Activated T-cell treated with anti-CD3 and anti-CD28 coated beads, Interleukin-2, amount 50 U/mL, for 24 hours (primary cell): ENCODE results near the gene TMUB2.

Experiments used
- DNase-seq: peaks from one replicate; pipeline ENCODE4 v3.0.0-alpha.2; 2020
- H3K27ac Mint-ChIP-seq: 2 replicates; pipeline ENCODE4 v1.8.0; 2020; ENCODE audit warnings: mild to moderate bottlenecking, mixed read lengths
- H3K27me3 Mint-ChIP-seq: 2 replicates; pipeline ENCODE4 v1.8.0; 2020; ENCODE audit warnings: mixed read lengths
- H3K36me3 Mint-ChIP-seq: 2 replicates; pipeline ENCODE4 v1.8.0; 2020; ENCODE audit warnings: low read depth, mixed read lengths
- H3K4me1 Mint-ChIP-seq: 2 replicates; pipeline ENCODE4 v1.8.0; 2020; ENCODE audit warnings: low read depth, mixed read lengths
- H3K4me3 Mint-ChIP-seq: 2 replicates; pipeline ENCODE4 v1.8.0; 2020; ENCODE audit warnings: mild to moderate bottlenecking, moderate library complexity, mixed read lengths
- H3K9me3 Mint-ChIP-seq: 2 replicates; pipeline ENCODE4 v1.8.0; 2020; ENCODE audit warnings: mixed read lengths

The TMUB2 gene

DNA sequence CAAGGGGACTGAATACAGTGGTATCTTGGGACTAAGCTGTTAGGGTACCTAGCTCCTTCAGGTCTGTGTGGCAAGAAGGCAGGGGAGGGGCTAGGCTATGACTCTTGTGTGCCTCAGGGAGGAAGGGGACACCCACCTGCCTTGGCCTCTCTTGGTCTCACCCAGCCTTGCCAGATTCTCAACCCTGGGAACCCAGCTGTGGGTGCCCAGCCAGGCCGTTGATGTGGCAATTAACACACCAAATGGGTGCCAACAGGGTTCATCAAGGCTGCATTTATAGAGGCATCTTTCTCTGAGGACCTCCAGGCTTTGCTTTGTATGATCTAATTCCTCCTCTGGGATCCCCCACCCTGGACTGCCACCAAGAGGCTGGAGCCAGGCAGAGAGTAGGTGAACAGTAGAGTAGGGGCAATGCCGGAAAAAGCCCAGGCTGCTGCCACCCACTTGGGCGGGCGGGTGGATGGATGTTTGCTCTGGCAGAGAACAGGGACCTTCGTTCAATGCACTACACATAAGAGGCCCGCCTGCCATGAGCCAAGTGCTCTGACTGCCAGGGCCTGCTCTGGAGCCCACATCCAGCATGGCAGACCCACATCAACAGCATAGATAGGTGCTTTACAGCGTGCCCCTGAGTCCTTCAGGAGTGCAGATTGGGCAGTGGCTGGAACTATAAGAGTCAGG, 19.5 kb upstream of the TMUB2 start:
- Mint-ChIP-seq H3K4me1 (peaks cover 8% of the 10 kb centered on the region), H3K36me3 (peaks cover 3% of the 10 kb centered on the region), H3K27me3 (no peaks in the 10 kb centered on the region), H3K9me3 (no peaks in the 10 kb centered on the region), H3K4me3 (no peak overlapping the region), H3K27ac (no peak overlapping the region)
- no peak for DNase-seq

- Mint-ChIP-seq H3K4me1 (peaks cover 8% of the 10 kb centered on the region), H3K9me3 (no peaks in the 10 kb centered on the region), H3K27ac (no peak overlapping the region), H3K4me3 (no peak overlapping the region), H3K27me3 (no peaks in the 10 kb centered on the region), H3K36me3 (peaks cover 2% of the 10 kb centered on the region)
- DNase-seq, result no peak
These were observed 16.7 kb upstream of the TMUB2 start for GRCh38 chr17:44170135-44170498.

DNA sequence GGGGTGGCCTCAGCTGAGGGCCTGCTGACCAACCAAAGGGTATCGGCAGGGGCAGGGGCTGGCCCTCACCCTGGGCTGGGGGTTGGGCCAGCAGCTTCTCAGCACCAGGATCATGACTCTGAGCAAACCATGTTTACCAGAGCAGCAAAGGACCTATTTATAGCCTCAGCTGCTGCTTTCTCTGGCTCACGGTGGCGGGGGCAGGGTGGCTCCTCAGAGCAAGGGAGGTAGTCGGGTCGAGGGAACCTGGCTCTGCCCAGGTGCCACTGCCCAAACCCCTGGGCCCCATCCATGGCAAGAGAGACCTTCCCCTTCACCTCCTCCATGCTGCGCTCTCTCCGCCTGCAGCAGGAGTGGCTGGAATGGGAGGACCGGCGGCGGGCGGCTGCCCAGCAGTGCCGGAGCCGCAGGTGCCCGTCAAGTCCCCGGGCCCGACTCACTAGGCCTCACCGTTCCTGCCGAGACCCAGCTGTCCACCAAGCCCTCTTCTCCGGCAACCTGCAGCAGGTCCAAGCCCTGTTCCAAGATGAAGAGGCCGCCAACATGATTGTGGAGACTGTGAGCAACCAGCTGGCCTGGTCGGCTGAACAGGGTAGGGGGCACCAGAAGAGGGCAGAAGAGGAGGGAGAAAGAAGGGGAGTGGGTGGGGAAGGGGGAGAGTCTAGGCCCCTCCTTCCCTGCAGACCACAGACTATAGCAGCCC, 16.1 kb upstream of the TMUB2 start, which contains the start of gene ASB16:
Gene ASB16, plus strand, starts transcription at position 206 of the 703 bp plus-strand sequence. Its CDS starts 86 bp downstream, at position 292.
- Mint-ChIP-seq H3K4me3 (no peak within 1 kb of the TSS), H3K27ac (no peak within 1 kb of the TSS), H3K4me1 (peaks cover 8% of the 10 kb centered on the region), H3K27me3 (no peaks in the 10 kb centered on the region), H3K36me3 (peaks cover 6% of the 10 kb centered on the region), H3K9me3 (no peaks in the 10 kb centered on the region)
- no peak for DNase-seq

DNA sequence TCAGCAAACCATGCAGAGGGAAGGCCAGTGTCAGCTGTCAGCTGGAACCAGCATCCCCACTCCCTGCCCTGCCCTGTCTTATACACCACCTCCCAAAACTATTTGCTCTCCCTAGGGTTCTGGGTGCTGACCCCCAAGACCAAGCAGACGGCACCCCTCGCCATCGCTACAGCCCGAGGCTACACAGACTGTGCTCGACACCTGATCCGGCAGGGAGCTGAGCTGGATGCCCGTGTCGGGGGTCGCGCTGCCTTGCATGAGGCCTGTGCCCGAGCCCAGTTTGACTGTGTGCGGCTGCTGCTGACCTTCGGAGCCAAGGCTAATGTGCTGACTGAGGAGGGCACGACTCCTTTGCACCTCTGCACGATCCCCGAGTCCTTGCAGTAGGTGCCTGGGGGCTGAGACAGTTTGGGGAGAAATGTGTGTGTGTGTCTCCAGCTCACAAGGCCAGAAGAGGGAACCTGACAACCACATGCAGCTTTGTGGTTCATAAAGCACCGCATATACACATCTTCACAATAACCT, 14.8 kb upstream of the TMUB2 start:
- Mint-ChIP-seq H3K36me3 (peaks cover 17% of the 10 kb centered on the region), H3K4me3 (no peak overlapping the region), H3K9me3 (no peaks in the 10 kb centered on the region), H3K27ac (no peak overlapping the region), H3K27me3 (no peaks in the 10 kb centered on the region), H3K4me1 (peaks cover 8% of the 10 kb centered on the region)
- no peak for DNase-seq

DNA sequence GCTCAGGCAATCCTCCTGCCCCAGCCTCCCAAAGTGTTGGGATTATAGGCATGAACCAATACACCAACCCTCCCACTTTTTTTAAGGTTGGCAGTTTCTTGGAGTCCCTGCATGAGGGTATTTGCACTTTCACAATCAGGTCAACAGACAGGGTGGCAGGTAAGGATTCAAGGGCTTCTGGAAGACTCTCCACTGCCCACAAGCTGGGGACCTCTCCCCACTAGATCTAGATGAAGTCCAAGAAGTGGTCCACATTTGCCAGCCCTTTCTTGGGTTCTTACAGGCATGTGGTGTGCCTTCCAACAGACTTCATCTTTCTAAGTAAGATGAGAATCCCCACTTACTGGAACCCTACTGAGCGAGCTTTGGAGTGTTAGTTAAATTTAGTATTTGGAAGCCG, 12.3 kb upstream of the TMUB2 start:
- H3K4me3 Mint-ChIP-seq, result no peak overlapping the region
- H3K9me3 Mint-ChIP-seq, result no peaks in the 10 kb centered on the region
- peaks cover 36% of the 10 kb centered on the region for H3K36me3 Mint-ChIP-seq
- DNase-seq, result no peak
- H3K27ac Mint-ChIP-seq, result no peak overlapping the region
- no peaks in the 10 kb centered on the region for H3K4me1 Mint-ChIP-seq
- no peaks in the 10 kb centered on the region for H3K27me3 Mint-ChIP-seq

DNA sequence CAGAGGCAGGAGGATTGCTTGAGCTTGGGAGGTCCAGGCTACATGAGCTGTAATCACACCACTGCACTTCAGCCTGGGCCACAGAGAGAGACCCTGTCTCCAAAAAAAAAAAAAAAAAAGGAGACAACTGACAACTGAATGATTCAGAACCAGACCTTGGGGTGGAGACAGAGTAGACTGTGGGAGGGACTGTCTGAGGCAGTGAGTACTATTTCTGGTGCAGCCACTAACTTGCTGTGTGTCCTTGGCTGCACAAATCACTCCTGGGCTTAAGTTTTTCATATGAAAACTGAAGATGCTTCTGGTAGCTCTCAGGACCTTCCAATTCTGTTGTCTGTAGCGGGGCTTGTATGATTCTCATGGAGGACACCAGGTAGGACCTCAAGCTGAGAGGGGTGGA, 10.5 kb upstream of the TMUB2 start:
- no peaks in the 10 kb centered on the region for H3K27me3 Mint-ChIP-seq
- no peaks in the 10 kb centered on the region for H3K4me1 Mint-ChIP-seq
- H3K27ac Mint-ChIP-seq, result peak overlapping the region; percentile 76
- H3K36me3 Mint-ChIP-seq, result peaks cover 37% of the 10 kb centered on the region
- DNase-seq, result no peak
- no peak overlapping the region for H3K4me3 Mint-ChIP-seq
- no peaks in the 10 kb centered on the region for H3K9me3 Mint-ChIP-seq

DNA sequence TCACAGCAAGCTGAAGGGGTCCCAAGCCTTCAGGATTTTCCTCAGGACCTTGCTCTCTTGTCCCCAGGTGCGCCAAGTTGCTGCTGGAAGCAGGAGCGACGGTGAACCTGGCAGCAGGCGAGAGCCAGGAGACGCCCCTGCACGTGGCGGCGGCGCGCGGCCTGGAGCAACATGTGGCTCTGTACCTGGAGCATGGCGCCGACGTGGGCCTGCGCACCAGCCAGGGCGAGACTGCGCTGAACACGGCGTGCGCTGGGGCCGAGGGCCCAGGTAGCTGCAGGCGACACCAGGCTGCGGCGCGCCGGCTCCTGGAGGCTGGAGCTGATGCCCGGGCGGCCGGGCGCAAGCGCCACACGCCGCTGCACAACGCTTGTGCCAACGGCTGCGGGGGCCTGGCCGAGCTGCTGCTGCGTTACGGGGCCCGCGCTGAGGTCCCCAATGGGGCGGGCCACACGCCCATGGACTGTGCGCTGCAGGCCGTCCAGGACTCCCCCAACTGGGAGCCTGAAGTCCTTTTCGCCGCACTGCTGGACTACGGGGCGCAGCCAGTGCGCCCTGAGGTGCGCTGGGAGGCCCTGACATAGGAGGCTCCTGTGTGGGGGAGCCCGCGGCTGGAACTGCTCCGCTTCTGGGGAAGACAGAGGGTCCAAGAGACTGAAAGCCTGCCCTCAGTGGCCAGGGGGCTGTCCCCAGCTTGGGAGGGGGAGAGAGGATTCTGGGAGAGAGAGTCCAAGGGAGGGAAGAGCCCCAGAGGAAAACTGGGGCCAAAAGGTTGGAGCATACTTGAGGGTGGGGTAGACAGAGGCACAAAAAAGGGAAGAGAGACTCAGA, 9.9 kb upstream of the TMUB2 start:
- H3K4me1 Mint-ChIP-seq, result peaks cover 2% of the 10 kb centered on the region
- no peak overlapping the region for H3K4me3 Mint-ChIP-seq
- peak overlapping the region; percentile 76 for H3K27ac Mint-ChIP-seq
- DNase-seq, result no peak
- no peaks in the 10 kb centered on the region for H3K9me3 Mint-ChIP-seq
- no peaks in the 10 kb centered on the region for H3K27me3 Mint-ChIP-seq
- peaks cover 43% of the 10 kb centered on the region for H3K36me3 Mint-ChIP-seq

GRCh38 chr17:44177640-44178039, 9.1 kb upstream of the TMUB2 start:
- Mint-ChIP-seq H3K27ac (peak overlapping the region; percentile 29), H3K27me3 (no peaks in the 10 kb centered on the region), H3K9me3 (no peaks in the 10 kb centered on the region), H3K4me1 (peaks cover 9% of the 10 kb centered on the region), H3K36me3 (peaks cover 51% of the 10 kb centered on the region), H3K4me3 (no peak overlapping the region)
- no peak for DNase-seq

GRCh38 chr17:44178133-44178532, 8.6 kb upstream of the TMUB2 start:
- no peaks in the 10 kb centered on the region for H3K27me3 Mint-ChIP-seq
- H3K4me3 Mint-ChIP-seq, result no peak overlapping the region
- peaks cover 10% of the 10 kb centered on the region for H3K4me1 Mint-ChIP-seq
- H3K36me3 Mint-ChIP-seq, result peaks cover 55% of the 10 kb centered on the region
- DNase-seq, result no peak
- no peaks in the 10 kb centered on the region for H3K9me3 Mint-ChIP-seq
- no peak overlapping the region for H3K27ac Mint-ChIP-seq

DNA sequence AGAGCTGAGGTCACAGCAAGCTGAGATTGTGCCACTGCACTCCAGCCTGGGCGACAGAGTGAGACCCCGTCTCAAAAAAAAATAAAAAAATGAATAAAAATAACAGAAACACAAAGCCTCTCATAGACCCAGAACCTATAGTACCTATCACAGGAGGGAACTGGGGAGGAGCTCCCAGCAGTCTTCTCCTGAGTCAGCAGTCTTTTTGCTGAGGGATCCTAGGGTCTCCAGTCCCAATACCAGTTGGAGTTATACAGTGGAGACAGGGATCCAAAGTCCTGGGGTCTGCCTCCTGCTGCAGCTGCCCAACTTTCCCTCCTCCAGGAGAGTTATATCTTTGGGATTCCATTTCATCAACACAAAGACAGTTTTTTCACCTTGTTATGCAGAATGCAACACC, 3.7 kb upstream of the TMUB2 start:
- Mint-ChIP-seq H3K36me3 (peaks cover 69% of the 10 kb centered on the region), H3K27ac (peak overlapping the region; percentile 57), H3K4me3 (no peak overlapping the region), H3K27me3 (no peaks in the 10 kb centered on the region), H3K4me1 (peaks cover 43% of the 10 kb centered on the region), H3K9me3 (no peaks in the 10 kb centered on the region)
- no peak for DNase-seq

GRCh38 chr17:44184212-44184810, 2.5 kb upstream of the TMUB2 start:
- peak overlapping the region; percentile 57 for H3K27ac Mint-ChIP-seq
- no peak for DNase-seq
- no peaks in the 10 kb centered on the region for H3K27me3 Mint-ChIP-seq
- peaks cover 53% of the 10 kb centered on the region for H3K4me1 Mint-ChIP-seq
- H3K9me3 Mint-ChIP-seq, result no peaks in the 10 kb centered on the region
- peaks cover 61% of the 10 kb centered on the region for H3K36me3 Mint-ChIP-seq
- peak overlapping the region; percentile 33 for H3K4me3 Mint-ChIP-seq

- DNase-seq, result no peak
- H3K27ac Mint-ChIP-seq, result peak overlapping the region; percentile 99
- peaks cover 46% of the 10 kb centered on the region for H3K4me1 Mint-ChIP-seq
- peaks cover 77% of the 10 kb centered on the region for H3K36me3 Mint-ChIP-seq
- H3K4me3 Mint-ChIP-seq, result peak overlapping the region; percentile 92
- H3K9me3 Mint-ChIP-seq, result no peaks in the 10 kb centered on the region
- no peaks in the 10 kb centered on the region for H3K27me3 Mint-ChIP-seq
These were observed 543 bp downstream of the TMUB2 start for GRCh38 chr17:44187131-44187899.

- H3K27ac Mint-ChIP-seq, result peak overlapping the region; percentile 99
- peak overlapping the region; percentile 92 for H3K4me3 Mint-ChIP-seq
- H3K4me1 Mint-ChIP-seq, result peaks cover 38% of the 10 kb centered on the region
- no peaks in the 10 kb centered on the region for H3K9me3 Mint-ChIP-seq
- peaks cover 77% of the 10 kb centered on the region for H3K36me3 Mint-ChIP-seq
- DNase-seq, result no peak
- no peaks in the 10 kb centered on the region for H3K27me3 Mint-ChIP-seq
These were observed 2.0 kb downstream of the TMUB2 start for GRCh38 chr17:44188576-44189403.
